Measurements from ENCODE around the gene TCF23.
"Not testable (repeated sequence)": the region's sequence is repeated elsewhere in the genome, so short reads cannot be mapped to it uniquely, and the experiment has no call there.

TCF23 gene

GRCh38 chr2:27118525-27119329 is 30.1 kb upstream of the TCF23 start, which contains the start of gene CGREF1 (continued):
- TF ChIP-seq ZNF391 (tag by site-specific recombination; IDR thresholded peaks at IDR 0.05; ENCODE audit: borderline replicate concordance, low read depth) (0 out of 2 replicates have a peak, but pooled peaks have one; percentile 27), ZNF621 (tag by site-specific recombination; IDR thresholded peaks at IDR 0.05) (no peak), ZNF692 (tag by site-specific recombination; IDR thresholded peaks at IDR 0.05) (no peak), ZNF23 (tag by site-specific recombination; IDR thresholded peaks at IDR 0.05; ENCODE audit: borderline replicate concordance) (no peak), ZNF18 (tag by site-specific recombination; IDR thresholded peaks at IDR 0.05) (peak; percentile 66)

GRCh38 chr2:27119330-27119670 is 29.5 kb upstream of the TCF23 start:
- CTCF ChIA-PET = interaction anchor here (0.6 kb wide), 1 partner anchor 32 kb away, joined by 3 read pairs; no protein-coding TSS in a partner anchor
- H3K4me3 ChIP-seq (ENCODE audit: low read depth, low read length); H3K9me3 ChIP-seq (ENCODE audit: control insufficient read depth, insufficient read depth, low read depth, low read length); H3K4me1 ChIP-seq (ENCODE audit: control insufficient read depth, insufficient read depth, low read length); POLR2A ChIA-PET; H3K36me3 ChIP-seq (ENCODE audit: control insufficient read depth in 2 of 2, insufficient read depth in 1 of 2, low read length in 2 of 2); H3K27ac ChIP-seq (ENCODE audit: extremely low read depth, low read depth, low read length): not testable (repeated sequence)
- TF ChIP-seq ZNF2 (tag by site-specific recombination; IDR thresholded peaks at IDR 0.05) (0 out of 2 replicates have a peak, but pooled peaks have one; percentile 18), ZSCAN4 (tag by site-specific recombination; IDR thresholded peaks at IDR 0.05) (peak; percentile 9; the same call in 1 of the 2 replicates), ZNF335 (tag by site-specific recombination; conservative IDR thresholded peaks at IDR 0.05) (peak; percentile 70)

GRCh38 chr2:27121906-27122305 is 26.9 kb upstream of the TCF23 start:
- POLR2A ChIA-PET = no interaction called here
- Histone ChIP-seq H3K9me3 (ENCODE audit: control insufficient read depth, insufficient read depth, low read depth, low read length) (no peaks in the 10 kb centered on the region), H3K4me1 (ENCODE audit: control insufficient read depth, insufficient read depth, low read length) (0 out of 2 replicates have a peak, but pooled peaks cover 3% of the 10 kb centered on the region), H3K36me3 (ENCODE audit: control insufficient read depth in 2 of 2, insufficient read depth in 1 of 2, low read length in 2 of 2) (no peaks in the 10 kb centered on the region), H3K4me3 (ENCODE audit: low read depth, low read length) (no peak overlapping the region), H3K27ac (ENCODE audit: extremely low read depth, low read depth, low read length) (no peak overlapping the region)
- CTCF ChIA-PET = interaction anchor here (3.3 kb wide), 1 partner anchor 12 kb away, joined by 17 read pairs; the partner anchor contains the start of gene PREB
- TF ChIP-seq ZXDB (tag by site-specific recombination; IDR thresholded peaks at IDR 0.05) (no peak), ZSCAN23 (tag by site-specific recombination; IDR thresholded peaks at IDR 0.05) (no peak), ZNF629 (tag by site-specific recombination; IDR thresholded peaks at IDR 0.05) (no peak), ZBTB11 (tag by site-specific recombination; conservative IDR thresholded peaks at IDR 0.05; ENCODE audit: low read depth) (no peak), ZNF184 (tag by site-specific recombination; IDR thresholded peaks at IDR 0.05) (no peak), ZNF704 (tag by site-specific recombination; IDR thresholded peaks at IDR 0.05) (no peak), FEZF1 (tag by site-specific recombination; IDR thresholded peaks at IDR 0.05) (no peak), PRDM2 (tag by site-specific recombination; IDR thresholded peaks at IDR 0.05; ENCODE audit: borderline replicate concordance) (no peak)

Measured in HEK293 (cell line).